Subcutaneous adipose tissue (tissue), 4 donors: Measurements from ENCODE around the gene ARPC5L. TPM values are rescaled to one million over a fixed set of nuclear protein-coding genes. Genes with fewer than 3 reads are reported as not detected.

Experiments used
- CTCF ChIP-seq: fragments of 450-650 bp; IDR thresholded peaks from one replicate; pipeline ENCODE4 v1.5.1; 2016; ENCODE audit warnings: low read depth, mild to moderate bottlenecking, control low read depth, antibody characterized with exemption, moderate library complexity
- total RNA-seq, 4 donors: library from RNA; depleted of rRNA; stranded (reverse); fragments of >200 nt; gene quantifications; one replicate each; pipeline ENCODE4 v1.1.0, GENCODE V29; 2016

Gene ARPC5L
- total RNA-seq = 10 to 100 TPM; 13.8 to 29.2 (median 16.3) TPM

GRCh38 chr9:124861342-124862229 is at the start of gene ARPC5L, which contains the start of gene RPL35:
ARPC5L (plus strand) TSS chr9:124862130; CDS start chr9:124869291, 7,161 bp downstream.
RPL35 (minus strand) TSS chr9:124861957; CDS start chr9:124861912, 45 bp downstream.
- no peak for TF ChIP-seq CTCF

GRCh38 chr9:124812441-124812876 is 49.5 kb upstream of the ARPC5L start:
- no peak for TF ChIP-seq CTCF

GRCh38 chr9:124813041-124813440 is 48.9 kb upstream of the ARPC5L start:
- no peak for TF ChIP-seq CTCF

- no peak for TF ChIP-seq CTCF
These were observed 48.3 kb upstream of the ARPC5L start for GRCh38 chr9:124813501-124814163.

- TF ChIP-seq CTCF = no peak
These were observed 47.8 kb upstream of the ARPC5L start for GRCh38 chr9:124814164-124814535.

- TF ChIP-seq CTCF = no peak
These were observed 46.3 kb upstream of the ARPC5L start for GRCh38 chr9:124815601-124816000.
